ENCODE results near the gene NRSN2. TPM values are rescaled to one million over a fixed set of nuclear protein-coding genes. Genes with fewer than 3 reads are reported as not detected.

Gene NRSN2
- total RNA-seq, 2 experiments from 2014 or later: 11.2 to 12.6 TPM

DNA sequence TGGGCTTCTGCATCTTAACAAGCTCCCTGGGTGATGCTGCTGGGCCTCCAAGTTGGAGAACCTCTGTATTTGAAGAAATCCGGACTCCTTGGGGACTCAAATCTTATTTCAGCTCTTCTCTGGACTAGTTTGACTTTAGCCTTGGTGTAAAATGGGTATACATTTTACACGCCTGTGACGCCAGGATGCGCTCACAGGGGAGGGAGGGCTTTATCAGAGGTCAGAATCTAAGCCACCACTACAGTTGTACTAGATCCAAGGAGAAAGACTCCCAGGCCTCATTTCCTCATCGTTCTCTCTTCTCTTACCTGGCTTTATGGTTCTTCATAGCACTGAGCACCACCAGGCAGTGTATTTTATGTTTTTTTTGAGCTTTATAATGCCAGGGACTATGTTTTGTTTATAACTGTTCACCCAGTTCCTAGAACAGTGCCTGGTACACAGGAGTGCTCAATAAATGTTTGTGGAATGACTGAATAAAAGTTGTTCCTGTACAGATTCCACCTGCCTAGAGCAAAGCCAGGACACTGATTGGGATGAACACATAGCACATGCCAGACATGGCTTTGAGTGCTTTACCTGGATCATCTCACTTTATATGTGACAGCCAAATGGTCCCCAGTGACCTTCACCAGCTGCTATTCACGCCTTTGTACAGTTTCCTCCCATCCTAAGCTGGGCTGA is 56.1 kb downstream of the NRSN2 start:
- Mint-ChIP-seq H3K27ac (peak overlapping the region; percentile 6), H3K36me3 (peaks cover 5% of the 10 kb centered on the region), H3K4me1 (peaks cover 23% of the 10 kb centered on the region), H3K27me3 (no peaks in the 10 kb centered on the region), H3K4me3 (no peak overlapping the region), H3K9me3 (no peaks in the 10 kb centered on the region)
- no peak for DNase-seq

DNA sequence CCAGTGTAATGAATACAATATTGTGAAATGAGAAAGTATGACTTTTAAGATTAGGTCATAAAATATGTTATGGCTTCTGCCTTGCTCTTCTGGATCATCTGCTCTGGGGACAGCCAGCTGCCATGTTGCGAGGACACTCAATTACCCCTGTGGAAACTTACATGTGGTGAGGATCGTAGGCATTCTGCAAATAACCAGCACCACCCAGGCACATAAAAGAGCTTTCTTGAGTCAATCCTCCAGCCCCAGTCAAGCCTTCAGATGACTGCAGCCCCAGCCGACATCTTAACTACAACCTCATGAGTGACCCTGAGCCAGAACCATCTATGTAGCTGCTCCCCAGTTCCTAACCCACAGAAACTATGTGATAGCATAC is 56.7 kb downstream of the NRSN2 start:
- no peak overlapping the region for H3K27ac Mint-ChIP-seq
- peaks cover 3% of the 10 kb centered on the region for H3K36me3 Mint-ChIP-seq
- peaks cover 23% of the 10 kb centered on the region for H3K4me1 Mint-ChIP-seq
- no peak overlapping the region for H3K4me3 Mint-ChIP-seq
- DNase-seq: no peak
- H3K27me3 Mint-ChIP-seq: no peaks in the 10 kb centered on the region
- no peaks in the 10 kb centered on the region for H3K9me3 Mint-ChIP-seq

DNA sequence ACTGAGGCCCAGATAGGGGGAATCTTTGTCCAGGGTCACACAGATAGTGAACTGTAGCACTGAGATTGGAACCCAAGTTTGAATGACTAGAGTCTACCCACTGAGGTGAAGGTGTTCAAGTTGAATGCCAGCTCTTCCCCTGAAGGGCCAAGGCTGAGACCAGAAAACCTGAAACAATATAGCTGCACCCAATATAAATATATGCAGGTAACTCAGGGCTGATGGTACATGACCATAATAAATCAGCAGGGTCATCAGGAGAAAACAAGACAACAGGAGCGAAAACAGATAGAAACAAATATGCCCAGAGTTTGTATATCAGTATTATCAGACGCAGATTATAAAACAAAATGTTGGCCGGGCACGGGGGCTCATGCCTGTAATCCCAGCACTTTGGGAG is 57.2 kb downstream of the NRSN2 start:
- peaks cover 23% of the 10 kb centered on the region for H3K4me1 Mint-ChIP-seq
- DNase-seq: no peak
- H3K27me3 Mint-ChIP-seq: no peaks in the 10 kb centered on the region
- no peak overlapping the region for H3K27ac Mint-ChIP-seq
- H3K4me3 Mint-ChIP-seq: no peak overlapping the region
- no peaks in the 10 kb centered on the region for H3K9me3 Mint-ChIP-seq
- H3K36me3 Mint-ChIP-seq: peaks cover 6% of the 10 kb centered on the region

Other genes with a start within 250 kb of the NRSN2 start
- not detected for gene DEFB126, start 204.5 kb upstream of the NRSN2 start, total RNA-seq
- gene DEFB127, start 189.7 kb upstream of the NRSN2 start, total RNA-seq: not detected
- gene DEFB128, start 157.4 kb upstream of the NRSN2 start, total RNA-seq: not detected
- not detected for gene DEFB129, start 119.9 kb upstream of the NRSN2 start, total RNA-seq
- gene DEFB132, start 89.4 kb upstream of the NRSN2 start, total RNA-seq: not detected
- 1 to 10 TPM; 7.5 to 7.8 TPM for gene C20orf96, start 56.4 kb upstream of the NRSN2 start, total RNA-seq
- 10 to 100 TPM; 23.3 to 24.5 TPM for gene ZCCHC3, start 49.5 kb upstream of the NRSN2 start, total RNA-seq
- gene SOX12, start 21.6 kb upstream of the NRSN2 start, total RNA-seq: 10 to 100 TPM; 13.1 to 13.3 TPM
- gene TRIB3, start 33.6 kb downstream of the NRSN2 start, total RNA-seq: 10 to 100 TPM; 57.8 to 58.0 TPM
- 100 to 1,000 TPM; 113 to 115 TPM for gene RBCK1, start 61.2 kb downstream of the NRSN2 start, total RNA-seq
- gene TBC1D20, start 115.4 kb downstream of the NRSN2 start, total RNA-seq: 10 to 100 TPM; 18.4 to 18.6 TPM
- 100 to 1,000 TPM; 180 to 202 TPM for gene CSNK2A1, start 196.7 kb downstream of the NRSN2 start, total RNA-seq

Measured in activated naive CD8-positive, alpha-beta T cell treated with anti-CD3 and anti-CD28 coated beads for 36 hours (primary cell).